HG03039 (cell line): ENCODE data around the gene IRS2.

Experiments used
- ATAC-seq: cut with Tn5 transposase; IDR thresholded peaks from one replicate; pipeline ENCODE4 v1.9.1; 2021; ENCODE audit warnings: mild to moderate bottlenecking, moderate library complexity; ENCODE audit not compliant: unreplicated experiment

Gene IRS2

GRCh38 chr13:109756778-109757177 is 29.6 kb downstream of the IRS2 start:
- no peak for ATAC-seq

GRCh38 chr13:109755997-109756396 is 30.4 kb downstream of the IRS2 start:
- ATAC-seq, result no peak

GRCh38 chr13:109755551-109755950 is 30.8 kb downstream of the IRS2 start:
- ATAC-seq, result no peak

GRCh38 chr13:109751477-109751876 is 34.9 kb downstream of the IRS2 start:
- ATAC-seq, result no peak

- ATAC-seq, result no peak
These were observed 36.1 kb downstream of the IRS2 start for GRCh38 chr13:109750221-109750775.

- ATAC-seq, result no peak
These were observed 37.0 kb downstream of the IRS2 start for GRCh38 chr13:109749365-109749764.

GRCh38 chr13:109748677-109749076 is 37.7 kb downstream of the IRS2 start:
- ATAC-seq, result no peak

GRCh38 chr13:109747524-109747923 is 38.9 kb downstream of the IRS2 start:
- no peak for ATAC-seq

GRCh38 chr13:109746364-109746763 is 40.0 kb downstream of the IRS2 start:
- no peak for ATAC-seq

- no peak for ATAC-seq
These were observed 40.7 kb downstream of the IRS2 start for GRCh38 chr13:109745702-109746101.

- no peak for ATAC-seq
These were observed 41.3 kb downstream of the IRS2 start for GRCh38 chr13:109745060-109745459.

GRCh38 chr13:109744512-109745051 is 41.8 kb downstream of the IRS2 start:
- no peak for ATAC-seq

GRCh38 chr13:109743706-109744453 is 42.5 kb downstream of the IRS2 start:
- no peak for ATAC-seq

- no peak for ATAC-seq
These were observed 44.4 kb downstream of the IRS2 start for GRCh38 chr13:109741966-109742365.

- ATAC-seq, result no peak
These were observed 45.7 kb downstream of the IRS2 start for GRCh38 chr13:109740721-109741120.

GRCh38 chr13:109740121-109740520 is 46.3 kb downstream of the IRS2 start:
- ATAC-seq, result no peak

GRCh38 chr13:109738298-109738746 is 48.1 kb downstream of the IRS2 start:
- ATAC-seq, result no peak

- no peak for ATAC-seq
These were observed 48.8 kb downstream of the IRS2 start for GRCh38 chr13:109737606-109738005.

- ATAC-seq, result no peak
These were observed 49.3 kb downstream of the IRS2 start for GRCh38 chr13:109737046-109737573.

- no peak for ATAC-seq
These were observed 50.9 kb downstream of the IRS2 start for GRCh38 chr13:109735436-109735966.

- no peak for ATAC-seq
These were observed 52.2 kb downstream of the IRS2 start for GRCh38 chr13:109734002-109734785.
